ENCODE data around the gene ZNF79.

ZNF79 gene

GRCh38 chr9:127404631-127405030 is 19.6 kb upstream of the ZNF79 start:
- TF ChIP-seq CTCF (IDR thresholded peaks at IDR 0.05; ENCODE audit: low read depth, low read length, missing control alignments): no peak
- no peak overlapping the region for H3K4me3 ChIP-seq (replicated peaks; ENCODE audit: low read depth, low read length)
- DNase-seq (ENCODE audit: extremely low read depth, low read depth): no peak

- TF ChIP-seq CTCF (IDR thresholded peaks at IDR 0.05; ENCODE audit: low read depth, low read length, missing control alignments): no peak
- no peak for DNase-seq (ENCODE audit: extremely low read depth, low read depth)
- no peak overlapping the region for H3K4me3 ChIP-seq (replicated peaks; ENCODE audit: low read depth, low read length)
Observed at GRCh38 chr9:127405344-127406125, 18.6 kb upstream of the ZNF79 start.

- no peak for DNase-seq (ENCODE audit: extremely low read depth, low read depth)
- TF ChIP-seq CTCF (IDR thresholded peaks at IDR 0.05; ENCODE audit: low read depth, low read length, missing control alignments): no peak
- no peak overlapping the region for H3K4me3 ChIP-seq (replicated peaks; ENCODE audit: low read depth, low read length)
Observed at GRCh38 chr9:127406799-127407491, 17.2 kb upstream of the ZNF79 start.

DNA sequence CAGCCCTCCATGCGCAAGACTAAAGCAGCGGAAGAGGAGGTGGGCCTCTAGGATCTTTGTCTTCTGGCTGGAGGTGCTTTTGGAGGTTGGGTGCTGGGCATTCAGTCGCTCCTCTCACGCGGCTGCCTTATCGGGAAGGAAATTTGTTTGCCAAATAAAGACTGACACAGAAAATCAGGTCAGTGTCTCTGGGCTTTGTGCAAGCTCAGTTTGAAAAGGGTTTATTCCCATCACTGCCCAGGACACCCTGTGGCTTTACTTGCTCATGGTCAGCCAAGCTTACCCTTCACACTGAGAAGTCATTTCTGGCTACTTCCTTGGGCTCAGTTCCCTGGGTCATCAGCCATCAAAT is 16.7 kb upstream of the ZNF79 start:
- no peak overlapping the region for H3K4me3 ChIP-seq (replicated peaks; ENCODE audit: low read depth, low read length)
- TF ChIP-seq CTCF (IDR thresholded peaks at IDR 0.05; ENCODE audit: low read depth, low read length, missing control alignments): no peak
- no peak for DNase-seq (ENCODE audit: extremely low read depth, low read depth)

- H3K4me3 ChIP-seq (replicated peaks; ENCODE audit: low read depth, low read length): no peak overlapping the region
- no peak for TF ChIP-seq CTCF (IDR thresholded peaks at IDR 0.05; ENCODE audit: low read depth, low read length, missing control alignments)
- no peak for DNase-seq (ENCODE audit: extremely low read depth, low read depth)
Observed at GRCh38 chr9:127411122-127411521, 13.1 kb upstream of the ZNF79 start.

DNA sequence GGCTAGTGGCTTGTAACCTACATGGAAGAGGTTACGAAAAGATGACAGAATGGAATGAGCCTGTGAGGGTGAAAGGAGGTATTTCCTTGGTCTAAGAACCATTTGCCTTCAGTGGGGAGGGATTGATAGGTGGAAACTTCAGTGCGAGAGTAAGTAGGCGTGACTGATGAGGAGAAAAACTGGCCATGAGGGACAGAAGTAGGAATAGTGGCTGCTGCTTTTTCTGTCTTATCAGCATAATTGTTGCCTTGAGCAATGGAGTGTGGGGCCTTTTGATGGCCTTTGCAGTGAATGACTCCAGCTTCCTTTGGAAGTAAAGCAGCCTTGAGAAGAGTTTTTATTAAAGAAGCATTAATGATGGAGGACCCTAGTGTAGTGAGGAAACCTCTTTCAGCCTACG is 9.0 kb upstream of the ZNF79 start:
- DNase-seq (ENCODE audit: extremely low read depth, low read depth): no peak
- TF ChIP-seq CTCF (IDR thresholded peaks at IDR 0.05; ENCODE audit: low read depth, low read length, missing control alignments): no peak
- H3K4me3 ChIP-seq (replicated peaks; ENCODE audit: low read depth, low read length): no peak overlapping the region
